ENCODE data around the gene CTDSPL. TPM values are rescaled to one million over a fixed set of nuclear protein-coding genes. Genes with fewer than 3 reads are reported as not detected.

Gene CTDSPL
- total RNA-seq, 1 donor, result 33.6 TPM

GRCh38 chr3:37991823-37992222, 130.1 kb downstream of the CTDSPL start:
- H3K4me3 ChIP-seq (ENCODE audit: low read depth, low read length), result no peak overlapping the region
- no peak for TF ChIP-seq CTCF (IDR thresholded peaks at IDR 0.05; ENCODE audit: insufficient read depth, low read length)
- DNase-seq (ENCODE audit: low read depth), result no peak

DNA sequence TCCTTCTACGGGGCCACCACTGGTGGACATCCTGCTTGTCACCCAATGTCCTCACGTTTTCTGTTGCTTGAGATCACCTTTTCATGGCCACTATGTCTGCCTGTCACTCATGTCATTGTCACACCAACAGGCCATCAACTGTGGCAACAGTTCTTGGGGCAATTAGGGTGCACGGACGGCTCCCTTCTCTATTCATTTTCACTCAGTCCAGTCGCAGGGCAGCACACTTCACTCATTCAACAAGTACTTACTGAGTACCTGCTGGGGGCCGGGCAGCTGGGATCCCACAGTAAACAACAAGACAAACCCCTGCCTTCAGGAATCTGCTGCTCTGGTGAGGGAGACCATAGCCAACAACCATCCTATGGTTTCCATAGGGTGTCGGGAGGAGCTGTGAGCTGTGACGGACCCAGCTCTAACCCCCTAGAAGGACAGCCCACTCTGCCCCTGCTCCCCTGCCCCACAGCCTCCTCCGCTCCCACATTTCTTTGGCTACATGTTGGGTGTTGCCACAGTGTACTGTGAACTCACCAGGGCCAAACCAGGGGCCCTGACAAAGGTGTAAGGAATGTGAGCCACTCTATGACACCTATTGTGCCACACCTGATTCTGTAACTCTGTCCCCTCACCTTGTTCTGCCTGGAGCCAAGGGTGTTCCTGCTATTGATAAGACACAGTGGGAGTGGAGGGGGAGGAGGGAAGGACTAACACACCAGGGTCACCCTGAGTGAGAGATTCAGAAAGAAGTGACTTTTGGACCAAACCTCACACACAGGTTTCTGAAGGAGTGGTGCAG, 130.8 kb downstream of the CTDSPL start:
- DNase-seq (ENCODE audit: low read depth), result no peak
- TF ChIP-seq CTCF (IDR thresholded peaks at IDR 0.05; ENCODE audit: insufficient read depth, low read length), result no peak
- H3K4me3 ChIP-seq (ENCODE audit: low read depth, low read length), result no peak overlapping the region

GRCh38 chr3:37993067-37993455, 131.4 kb downstream of the CTDSPL start:
- no peak overlapping the region for H3K4me3 ChIP-seq (ENCODE audit: low read depth, low read length)
- no peak for DNase-seq (ENCODE audit: low read depth)
- no peak for TF ChIP-seq CTCF (IDR thresholded peaks at IDR 0.05; ENCODE audit: insufficient read depth, low read length)

GRCh38 chr3:37993460-37993819, 131.8 kb downstream of the CTDSPL start:
- DNase-seq (ENCODE audit: low read depth), result no peak
- no peak for TF ChIP-seq CTCF (IDR thresholded peaks at IDR 0.05; ENCODE audit: insufficient read depth, low read length)
- H3K4me3 ChIP-seq (ENCODE audit: low read depth, low read length), result peak overlapping the region; percentile 74

DNA sequence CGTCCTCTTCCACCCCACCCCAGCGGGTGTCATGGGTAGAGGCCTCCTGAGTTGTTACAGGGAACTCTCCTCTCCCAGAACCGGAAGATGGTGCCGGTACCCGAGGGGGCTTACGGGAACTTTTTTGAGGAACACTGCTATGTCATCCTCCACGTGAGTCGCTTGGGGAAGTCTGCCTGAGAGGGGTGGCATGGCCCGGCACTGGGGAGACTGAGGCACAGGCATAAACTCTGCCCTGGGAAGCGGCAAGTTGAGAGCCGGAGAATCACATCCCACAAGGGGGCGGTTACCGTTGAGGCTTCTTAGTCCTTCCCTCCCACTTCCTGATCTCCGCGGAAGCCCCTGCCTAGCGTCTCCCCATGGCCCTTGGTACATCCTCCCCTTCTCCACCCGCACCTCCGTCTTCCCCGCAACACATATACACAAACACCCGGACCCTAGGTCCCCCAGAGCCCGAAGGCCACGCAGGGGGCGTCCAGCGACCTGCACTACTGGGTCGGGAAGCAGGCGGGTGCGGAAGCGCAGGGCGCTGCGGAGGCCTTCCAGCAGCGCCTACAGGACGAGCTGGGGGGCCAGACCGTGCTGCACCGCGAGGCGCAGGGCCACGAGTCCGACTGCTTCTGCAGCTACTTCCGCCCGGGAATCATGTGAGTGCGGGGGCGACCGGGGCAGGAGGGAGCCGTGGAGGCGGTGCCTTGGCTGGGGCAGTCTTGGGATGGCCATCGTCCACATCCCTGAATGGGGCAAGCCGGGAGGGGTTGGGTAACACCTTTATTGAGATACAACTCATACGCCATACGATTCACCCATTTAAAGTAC, 132.3 kb downstream of the CTDSPL start:
- DNase-seq (ENCODE audit: low read depth), result peak; percentile 75
- H3K4me3 ChIP-seq (ENCODE audit: low read depth, low read length), result peak overlapping the region; percentile 74
- TF ChIP-seq CTCF (IDR thresholded peaks at IDR 0.05; ENCODE audit: insufficient read depth, low read length), result no peak

- no peak for DNase-seq (ENCODE audit: low read depth)
- peak overlapping the region; percentile 74 for H3K4me3 ChIP-seq (ENCODE audit: low read depth, low read length)
- TF ChIP-seq CTCF (IDR thresholded peaks at IDR 0.05; ENCODE audit: insufficient read depth, low read length), result no peak
Observed at GRCh38 chr3:37994639-37994972, 132.9 kb downstream of the CTDSPL start.
